K562 (cell line): Measurements from ENCODE around the gene ZNF77. TPM values are rescaled to one million over a fixed set of nuclear protein-coding genes. Genes with fewer than 3 reads are reported as not detected.

Experiments used
- ARID1B ChIP-seq: fragments of 450-650 bp; IDR thresholded peaks from 2 replicates; pipeline ENCODE4 v1.6.1; 2016; ENCODE audit warnings: antibody characterized with exemption, mild to moderate bottlenecking, inconsistent platforms
- BCOR ChIP-seq: fragments of 450-650 bp; IDR thresholded peaks from 2 replicates; pipeline ENCODE4 v1.6.1; 2016
- CC2D1A ChIP-seq: fragments of 450-650 bp; IDR thresholded peaks from 2 replicates; pipeline ENCODE4 v1.6.1; 2017; ENCODE audit warnings: mild to moderate bottlenecking
- CTBP1 ChIP-seq: fragments of 450-650 bp; IDR thresholded peaks from 2 replicates; pipeline ENCODE4 v1.6.1; 2016; ENCODE audit warnings: borderline replicate concordance
- FOSL1 ChIP-seq: fragments of 200-800 bp; sonication (Bioruptor generic); conservative IDR thresholded peaks from 2 replicates; pipeline ENCODE4 v1.6.1; 2016; ENCODE audit warnings: missing genetic modification characterization, missing compliant biosample characterization
- FOXJ2 ChIP-seq: fragments of 200-800 bp; sonication (Bioruptor generic); IDR thresholded peaks from 2 replicates; pipeline ENCODE4 v1.6.1; 2016; ENCODE audit warnings: missing genetic modification characterization, missing compliant biosample characterization
- GATA2 ChIP-seq: sonication (generic); formaldehyde crosslinking; IDR thresholded peaks from 2 replicates; pipeline ENCODE4 v1.4.0; 2020; ENCODE audit warnings: mild to moderate bottlenecking, missing genetic modification reagents
- JUND ChIP-seq, 2 experiments: IDR thresholded peaks; 2 replicates in 1 of 2; 3 replicates in 1 of 2; pipeline ENCODE4 v1.6.1; 2011; ENCODE audit warnings: borderline replicate concordance in 2 of 2, low read depth in 2 of 2, low read length in 2 of 2, improper control_type of control experiment in 1 of 2, missing biosample characterization in 1 of 2, missing genetic modification characterization in 1 of 2, missing genetic modification reagents in 1 of 2
- LCOR ChIP-seq: sonication (generic); formaldehyde crosslinking; IDR thresholded peaks from 2 replicates; pipeline ENCODE4 v1.8.0; 2022; ENCODE audit warnings: mild to moderate bottlenecking, missing genetic modification reagents
- MEF2A ChIP-seq: IDR thresholded peaks from 2 replicates; pipeline ENCODE4 v1.6.1; 2011; ENCODE audit warnings: low read depth, mild to moderate bottlenecking, low read length, moderate library complexity; ENCODE audit not compliant: control insufficient read depth
- MTA2 ChIP-seq: fragments of 450-650 bp; IDR thresholded peaks from 2 replicates; pipeline ENCODE4 v1.6.1; 2016; ENCODE audit warnings: low read depth
- MTF1 ChIP-seq: fragments of 250-450 bp; sonication (Bioruptor Pico); IDR thresholded peaks from 2 replicates; pipeline ENCODE4 v1.9.0; 2021; ENCODE audit warnings: moderate library complexity, mild to moderate bottlenecking, inconsistent platforms, borderline replicate concordance
- MYC ChIP-seq, 2 experiments: fragments of 250-450 bp in 1 of 2; sonication (Bioruptor Pico) in 1 of 2; IDR thresholded peaks; 2 replicates each; pipeline versions ENCODE4 v1.5.1 to v1.6.1; 2012 to 2021; ENCODE audit warnings: low read depth in 2 of 2, borderline replicate concordance in 1 of 2, improper control_type of control experiment in 1 of 2, low read length in 1 of 2, mild to moderate bottlenecking in 1 of 2, moderate library complexity in 1 of 2
- NBN ChIP-seq: fragments of 450-650 bp; IDR thresholded peaks from 2 replicates; pipeline ENCODE4 v1.6.1; 2016; ENCODE audit warnings: low read depth, mild to moderate bottlenecking
- SMARCA4 ChIP-seq: fragments of 450-650 bp; IDR thresholded peaks from 2 replicates; pipeline ENCODE4 v1.6.1; 2016
- TCF3 ChIP-seq: sonication (generic); formaldehyde crosslinking; IDR thresholded peaks from 2 replicates; pipeline ENCODE4 v1.4.0; 2020; ENCODE audit warnings: mild to moderate bottlenecking, missing genetic modification reagents
- TEAD1 ChIP-seq, 2 experiments: fragments of 450-650 bp in 1 of 2; sonication (generic) in 1 of 2; formaldehyde crosslinking; IDR thresholded peaks; 2 replicates each; pipeline versions ENCODE4 v1.4.0 to v1.8.0; 2020 to 2022; ENCODE audit warnings: mild to moderate bottlenecking in 2 of 2, missing genetic modification reagents in 1 of 2
- XRCC5 ChIP-seq: fragments of 200-400 bp; formaldehyde crosslinking; IDR thresholded peaks from 2 replicates; pipeline ENCODE4 v1.6.1; 2017; ENCODE audit warnings: low read depth, mild to moderate bottlenecking, low read length
- ZBTB2 ChIP-seq: fragments of 450-650 bp; IDR thresholded peaks from 2 replicates; pipeline ENCODE4 v1.6.1; 2016; ENCODE audit warnings: antibody characterized with exemption
- ZEB2 ChIP-seq: fragments of 450-650 bp; IDR thresholded peaks from 2 replicates; pipeline ENCODE4 v1.6.1; 2016
- ZNF3 ChIP-seq: fragments of 250-450 bp; sonication (Bioruptor Pico); IDR thresholded peaks from 2 replicates; pipeline ENCODE4 v1.5.0; 2021; ENCODE audit warnings: mild to moderate bottlenecking, moderate library complexity
- ZNF395 ChIP-seq: fragments of 200-800 bp; sonication (Bioruptor generic); IDR thresholded peaks from 2 replicates; pipeline ENCODE4 v1.6.1; 2017; ENCODE audit warnings: missing genetic modification characterization, missing compliant biosample characterization
- ZNF785 ChIP-seq: fragments of 250-450 bp; sonication (Bioruptor Pico); IDR thresholded peaks from 2 replicates; pipeline ENCODE4 v1.4.0; 2020; ENCODE audit warnings: mild to moderate bottlenecking
- polyA plus RNA-seq, 8 experiments: library from polyadenylated mRNA; depleted of rRNA in 4 of 8; stranded (reverse) in 5 of 8; unstranded in 3 of 8; fragments of >200 nt; fragmentation: Nextera tagmentation in 2 of 8; fragmentation: Illumina TruSeq in 1 of 8; extraction: Ambion mirVana in 2 of 8; extraction: Trizol in 1 of 8; gene quantifications; 2 replicates each; pipeline versions ENCODE4 v1.2.1 to v1.2.3, GENCODE V29; 2011 to 2014; ENCODE audit warnings: inconsistent platforms in 1 of 8, missing spikeins in 1 of 8
- total RNA-seq, 7 experiments: library from RNA; depleted of rRNA in 6 of 7; stranded (reverse); fragments of >200 nt in 6 of 7; fragmentation: Illumina TruSeq in 2 of 7; extraction: Trizol in 2 of 7; gene quantifications; 2 replicates each; pipeline versions ENCODE4 v1.2.1 to v1.2.3, GENCODE V29; 2011 to 2021; ENCODE audit warnings: low replicate concordance in 1 of 7
- TF ChIP-seq, protein P1 (sequence below): sonication (generic); formaldehyde crosslinking; IDR thresholded peaks from 2 replicates; pipeline ENCODE4 v1.9.0; 2022; ENCODE audit warnings: mild to moderate bottlenecking, missing genetic modification reagents

ZNF77 gene
- total and polyA plus RNA-seq, 9 of the 15 experiments (the other 6 are each of a cell fraction or from before 2014, with no cell fraction given): 4.3 to 14.5 (median 7.7) TPM

- 0 out of 2 replicates have a peak, but pooled peaks have one; percentile 32 for TF ChIP-seq CC2D1A
- peak; percentile 46; the same call in 1 of the 2 replicates for TF ChIP-seq FOSL1
- TF ChIP-seq ZBTB2: peak; percentile 23; the same call in 1 of the 2 replicates
- TF ChIP-seq GATA2: peak; percentile 95
- TF ChIP-seq SMARCA4: peak; percentile 85
- 0 out of 2 replicates have a peak, but pooled peaks have one; percentile 25 for TF ChIP-seq XRCC5
- TF ChIP-seq NBN: peak; percentile 83; the same call in 1 of the 2 replicates
- peak; percentile 57 for TF ChIP-seq TCF3 (CRISPR knock-in tag)
- peak; percentile 51; the same call in 1 of the 2 replicates for TF ChIP-seq JUND (IDR thresholded peaks at IDR 0.05; ENCODE audit: borderline replicate concordance, low read depth, low read length)
- peak; percentile 12; the same call in 1 of the 3 replicates for TF ChIP-seq JUND (tag; IDR thresholded peaks at IDR 0.05; ENCODE audit: borderline replicate concordance, low read depth, low read length)
- TF ChIP-seq ARID1B: peak; percentile 85
- peak; percentile 76; the same call in 1 of the 2 replicates for TF ChIP-seq MEF2A
- TF ChIP-seq LCOR (CRISPR knock-in tag): peak; percentile 31; the same call in 1 of the 2 replicates
- peak; percentile 57 for TF ChIP-seq BCOR
- TF ChIP-seq ZNF3 (CRISPR knock-in tag): no peak
- TF ChIP-seq CTBP1: peak; percentile 81
- peak; percentile 66; the same call in 1 of the 2 replicates for TF ChIP-seq ZNF395 (CRISPR knock-in tag)
- TF ChIP-seq ZEB2: peak; percentile 70; the same call in 1 of the 2 replicates
- no peak for TF ChIP-seq MTF1 (CRISPR knock-in tag)
- TF ChIP-seq TEAD1 (CRISPR knock-in tag; IDR thresholded peaks at IDR 0.05): peak; percentile 18 to 83; a peak in 2 of 4 replicates
- TF ChIP-seq MYC (IDR thresholded peaks at IDR 0.05; ENCODE audit: low read depth, low read length): peak; percentile 62
- TF ChIP-seq MYC (CRISPR knock-in tag; IDR thresholded peaks at IDR 0.05; ENCODE audit: borderline replicate concordance, low read depth): no peak
- no peak for TF ChIP-seq ZNF785 (CRISPR knock-in tag)
- TF ChIP-seq FOXJ2 (tag): 0 out of 2 replicates have a peak, but pooled peaks have one; percentile 66
- TF ChIP-seq, protein P1, sequence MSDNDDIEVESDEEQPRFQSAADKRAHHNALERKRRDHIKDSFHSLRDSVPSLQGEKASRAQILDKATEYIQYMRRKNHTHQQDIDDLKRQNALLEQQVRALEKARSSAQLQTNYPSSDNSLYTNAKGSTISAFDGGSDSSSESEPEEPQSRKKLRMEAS (CRISPR knock-in tag): peak; percentile 30; the same call in 1 of the 2 replicates
- TF ChIP-seq MTA2: peak; percentile 39; the same call in 1 of the 2 replicates
These were observed 29.7 kb upstream of the ZNF77 start (continued) for GRCh38 chr19:2974342-2975041.
